HL-60 (cell line): Measurements from ENCODE around the gene PLEKHG4B.

Source experiments
- TF ChIP-seq, protein P1 (sequence below): IDR thresholded peaks from one replicate; pipeline ENCODE4 v1.5.1; 2011; ENCODE audit warnings: low read length, control low read depth, inconsistent platforms; ENCODE audit not compliant: insufficient read depth
- TF ChIP-seq, protein P2 (sequence below): IDR thresholded peaks from 2 replicates; pipeline ENCODE4 v1.6.1; 2012; ENCODE audit warnings: low read depth; ENCODE audit not compliant: insufficient replicate concordance

DNA sequence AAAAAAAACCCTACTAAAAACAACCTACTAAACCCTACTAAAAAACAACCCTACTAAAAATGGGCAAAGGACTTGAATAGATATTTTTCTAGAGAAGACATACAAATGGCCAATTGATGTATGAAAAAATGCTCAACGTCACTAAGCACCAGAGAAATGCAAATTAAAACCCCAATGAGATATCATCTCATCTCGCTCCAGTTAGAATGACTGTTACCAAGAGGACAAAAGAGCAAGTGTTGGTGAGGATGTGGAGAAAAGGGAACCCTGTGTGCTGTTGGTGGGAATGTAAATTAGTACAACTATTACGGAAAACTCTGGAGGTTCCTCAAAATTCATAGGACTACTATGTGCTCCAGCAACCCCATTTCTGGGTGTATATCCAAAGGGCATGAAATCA, 136.9 kb downstream of the PLEKHG4B start:
- TF ChIP-seq, protein P1, sequence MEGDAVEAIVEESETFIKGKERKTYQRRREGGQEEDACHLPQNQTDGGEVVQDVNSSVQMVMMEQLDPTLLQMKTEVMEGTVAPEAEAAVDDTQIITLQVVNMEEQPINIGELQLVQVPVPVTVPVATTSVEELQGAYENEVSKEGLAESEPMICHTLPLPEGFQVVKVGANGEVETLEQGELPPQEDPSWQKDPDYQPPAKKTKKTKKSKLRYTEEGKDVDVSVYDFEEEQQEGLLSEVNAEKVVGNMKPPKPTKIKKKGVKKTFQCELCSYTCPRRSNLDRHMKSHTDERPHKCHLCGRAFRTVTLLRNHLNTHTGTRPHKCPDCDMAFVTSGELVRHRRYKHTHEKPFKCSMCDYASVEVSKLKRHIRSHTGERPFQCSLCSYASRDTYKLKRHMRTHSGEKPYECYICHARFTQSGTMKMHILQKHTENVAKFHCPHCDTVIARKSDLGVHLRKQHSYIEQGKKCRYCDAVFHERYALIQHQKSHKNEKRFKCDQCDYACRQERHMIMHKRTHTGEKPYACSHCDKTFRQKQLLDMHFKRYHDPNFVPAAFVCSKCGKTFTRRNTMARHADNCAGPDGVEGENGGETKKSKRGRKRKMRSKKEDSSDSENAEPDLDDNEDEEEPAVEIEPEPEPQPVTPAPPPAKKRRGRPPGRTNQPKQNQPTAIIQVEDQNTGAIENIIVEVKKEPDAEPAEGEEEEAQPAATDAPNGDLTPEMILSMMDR: no peak
- TF ChIP-seq, protein P2, sequence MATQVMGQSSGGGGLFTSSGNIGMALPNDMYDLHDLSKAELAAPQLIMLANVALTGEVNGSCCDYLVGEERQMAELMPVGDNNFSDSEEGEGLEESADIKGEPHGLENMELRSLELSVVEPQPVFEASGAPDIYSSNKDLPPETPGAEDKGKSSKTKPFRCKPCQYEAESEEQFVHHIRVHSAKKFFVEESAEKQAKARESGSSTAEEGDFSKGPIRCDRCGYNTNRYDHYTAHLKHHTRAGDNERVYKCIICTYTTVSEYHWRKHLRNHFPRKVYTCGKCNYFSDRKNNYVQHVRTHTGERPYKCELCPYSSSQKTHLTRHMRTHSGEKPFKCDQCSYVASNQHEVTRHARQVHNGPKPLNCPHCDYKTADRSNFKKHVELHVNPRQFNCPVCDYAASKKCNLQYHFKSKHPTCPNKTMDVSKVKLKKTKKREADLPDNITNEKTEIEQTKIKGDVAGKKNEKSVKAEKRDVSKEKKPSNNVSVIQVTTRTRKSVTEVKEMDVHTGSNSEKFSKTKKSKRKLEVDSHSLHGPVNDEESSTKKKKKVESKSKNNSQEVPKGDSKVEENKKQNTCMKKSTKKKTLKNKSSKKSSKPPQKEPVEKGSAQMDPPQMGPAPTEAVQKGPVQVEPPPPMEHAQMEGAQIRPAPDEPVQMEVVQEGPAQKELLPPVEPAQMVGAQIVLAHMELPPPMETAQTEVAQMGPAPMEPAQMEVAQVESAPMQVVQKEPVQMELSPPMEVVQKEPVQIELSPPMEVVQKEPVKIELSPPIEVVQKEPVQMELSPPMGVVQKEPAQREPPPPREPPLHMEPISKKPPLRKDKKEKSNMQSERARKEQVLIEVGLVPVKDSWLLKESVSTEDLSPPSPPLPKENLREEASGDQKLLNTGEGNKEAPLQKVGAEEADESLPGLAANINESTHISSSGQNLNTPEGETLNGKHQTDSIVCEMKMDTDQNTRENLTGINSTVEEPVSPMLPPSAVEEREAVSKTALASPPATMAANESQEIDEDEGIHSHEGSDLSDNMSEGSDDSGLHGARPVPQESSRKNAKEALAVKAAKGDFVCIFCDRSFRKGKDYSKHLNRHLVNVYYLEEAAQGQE: no peak
